Activated T-cell treated with anti-CD3 and anti-CD28 coated beads for 4 hours (primary cell): ENCODE results near the gene ANKRD16.
"Not testable (repeated sequence)": the region's sequence is repeated elsewhere in the genome, so short reads cannot be mapped to it uniquely, and the experiment has no call there.

ENCODE experiments used
- DNase-seq: peaks from one replicate; pipeline ENCODE4 v3.0.0-alpha.2; 2020

ANKRD16 gene

DNA sequence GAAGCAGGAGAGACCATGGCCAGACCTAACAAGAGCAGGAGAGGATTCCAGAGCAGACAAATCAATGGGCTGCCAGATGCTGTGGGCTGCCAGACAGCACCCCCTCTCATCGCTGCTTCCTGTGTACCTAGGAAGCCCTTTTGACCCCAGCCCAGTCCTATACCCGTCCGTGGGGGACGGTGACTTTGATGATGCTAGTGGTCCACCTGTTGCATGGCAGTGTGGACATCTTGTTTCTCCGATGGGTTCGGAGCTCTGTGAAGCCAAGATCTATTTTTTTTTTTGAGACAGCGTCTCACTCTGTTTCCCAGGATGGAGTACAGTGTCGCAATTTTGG is 58.3 kb downstream of the ANKRD16 start:
- DNase-seq: no peak

DNA sequence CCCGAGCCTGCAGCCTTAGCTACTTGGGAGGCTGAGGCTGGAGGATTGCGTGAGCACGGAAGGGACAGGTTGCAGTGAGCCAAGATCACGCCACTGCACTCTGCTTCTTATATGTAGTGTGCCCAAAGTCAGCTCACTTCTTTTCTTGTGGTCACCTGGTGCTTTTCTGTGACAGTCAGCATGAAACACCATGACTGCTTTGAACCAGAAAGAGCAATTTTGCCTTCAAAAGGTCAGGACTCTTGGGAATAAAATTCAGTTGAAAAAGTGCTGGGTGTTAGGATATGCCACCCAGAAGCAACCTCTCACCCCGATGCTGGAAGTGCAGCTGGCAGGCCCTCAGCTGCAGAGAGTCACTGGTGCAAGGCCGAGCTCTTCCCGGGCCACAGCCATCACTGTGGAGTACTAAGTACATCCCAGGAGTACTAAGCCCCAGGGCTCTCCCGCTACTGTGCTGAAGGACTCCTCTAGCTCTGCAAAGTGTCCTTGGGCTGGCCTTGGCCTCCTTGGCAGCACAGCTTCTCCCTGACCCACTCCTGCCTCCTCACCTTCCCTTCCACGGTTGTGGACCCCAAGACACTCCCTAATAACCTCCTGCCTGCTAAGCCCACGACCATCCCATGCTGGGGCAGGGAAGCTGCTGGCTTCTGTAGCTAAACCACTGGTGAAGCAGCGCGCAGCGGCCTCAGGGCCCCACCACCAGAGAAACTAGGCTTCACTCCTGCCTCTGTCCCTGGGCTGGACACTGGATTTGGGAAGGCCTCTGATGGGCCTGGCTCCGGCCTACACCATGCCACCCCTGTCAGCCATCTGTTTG is 58.9 kb downstream of the ANKRD16 start:
- no peak for DNase-seq

DNA sequence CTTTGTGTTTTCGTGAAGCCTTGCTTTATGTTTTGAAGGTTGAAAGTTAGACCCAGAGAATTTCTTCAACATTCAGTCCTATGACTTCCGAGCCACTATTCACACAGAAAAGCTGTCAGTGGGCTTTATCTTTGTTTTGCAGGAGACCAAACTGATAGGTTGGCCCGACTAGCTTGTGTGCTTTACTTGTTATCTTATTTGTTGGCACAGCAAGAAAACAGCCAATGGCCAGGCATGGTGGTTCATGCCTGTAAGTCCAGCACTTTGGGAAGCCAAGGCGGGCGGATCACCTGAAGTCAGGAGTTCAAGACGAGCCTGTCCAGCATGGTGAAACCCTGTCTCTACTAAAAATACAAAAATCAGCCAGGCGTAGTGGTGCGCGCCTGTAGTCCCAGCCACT is 60.4 kb downstream of the ANKRD16 start:
- DNase-seq: no peak

DNA sequence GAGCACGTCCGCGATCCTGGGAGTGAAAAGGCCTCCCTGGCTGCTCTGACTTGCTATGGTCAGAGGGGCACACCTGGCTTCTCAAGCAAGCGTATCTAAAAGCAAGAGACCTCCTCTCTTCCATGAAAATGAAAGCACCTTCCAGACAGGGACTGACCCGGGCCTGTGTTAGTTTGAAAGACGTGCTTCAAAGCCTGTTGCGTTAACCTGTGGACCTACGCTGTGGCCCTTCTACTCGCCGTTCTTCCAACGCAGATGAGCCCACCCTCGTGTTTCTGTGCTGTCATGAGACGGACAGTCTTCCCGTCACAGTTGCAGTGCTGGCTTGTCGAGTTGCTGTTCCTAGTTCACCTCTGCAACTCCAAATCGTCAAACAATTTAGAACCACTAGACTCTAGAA is 61.0 kb downstream of the ANKRD16 start:
- DNase-seq: no peak

DNA sequence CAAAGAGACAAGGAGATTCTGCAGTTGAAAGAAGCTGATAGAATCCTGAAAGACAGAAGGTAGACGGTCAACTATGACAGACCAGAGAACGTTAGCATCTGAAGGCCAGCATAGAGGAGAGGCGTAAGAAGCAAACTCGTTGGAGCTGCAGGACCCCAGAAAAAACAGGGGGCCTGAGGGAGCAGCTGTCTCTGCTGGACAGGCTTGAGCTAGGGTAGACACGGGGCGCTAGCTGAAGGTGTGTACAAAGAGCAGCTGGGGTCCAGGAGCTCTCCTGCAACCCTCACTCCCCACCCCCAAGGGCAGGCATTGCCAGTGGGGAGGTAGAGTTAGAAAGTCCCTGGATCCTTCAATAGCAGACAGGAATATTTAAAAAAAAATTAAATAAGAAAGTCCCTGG is 61.9 kb downstream of the ANKRD16 start:
- no peak for DNase-seq

DNA sequence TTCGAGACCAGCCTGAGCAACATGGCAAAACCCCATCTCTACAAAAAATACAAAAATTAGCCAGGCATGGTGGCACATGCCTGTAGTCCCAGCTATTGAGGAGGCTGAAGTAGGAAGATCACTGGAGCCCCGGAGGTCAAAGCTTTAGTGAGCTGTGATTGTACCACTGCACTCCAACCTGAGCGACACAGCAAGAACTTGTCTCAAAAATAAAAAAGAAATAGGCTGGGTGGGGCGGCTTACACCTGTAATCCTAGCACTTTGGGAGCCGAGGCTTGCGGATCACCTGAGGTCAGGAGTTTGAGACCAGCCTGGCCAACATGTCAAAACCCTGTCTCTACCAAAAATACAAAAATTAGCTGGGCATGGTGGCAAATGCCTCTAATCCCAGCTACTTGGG is 63.2 kb downstream of the ANKRD16 start:
- not testable (repeated sequence) for DNase-seq

DNA sequence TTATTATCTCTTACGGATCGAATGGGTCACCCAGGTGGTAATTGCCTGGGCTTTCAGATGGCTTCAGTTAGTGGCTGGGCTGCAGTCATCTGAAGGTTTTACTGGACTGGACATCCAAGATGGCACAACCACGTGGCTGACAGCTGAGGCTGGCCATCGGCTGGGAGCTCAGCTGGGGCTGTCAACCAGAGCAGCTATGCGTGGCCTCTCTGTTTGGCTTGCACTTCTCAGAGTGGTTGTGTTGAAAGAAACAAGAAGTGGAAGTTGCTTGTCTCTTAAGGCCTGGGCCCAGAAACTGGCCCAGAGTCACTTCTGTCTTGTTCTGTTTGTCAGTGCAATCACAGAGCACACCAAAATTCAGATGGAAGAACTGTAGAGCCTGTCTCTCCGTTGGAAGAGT is 70.8 kb downstream of the ANKRD16 start:
- no peak for DNase-seq

DNA sequence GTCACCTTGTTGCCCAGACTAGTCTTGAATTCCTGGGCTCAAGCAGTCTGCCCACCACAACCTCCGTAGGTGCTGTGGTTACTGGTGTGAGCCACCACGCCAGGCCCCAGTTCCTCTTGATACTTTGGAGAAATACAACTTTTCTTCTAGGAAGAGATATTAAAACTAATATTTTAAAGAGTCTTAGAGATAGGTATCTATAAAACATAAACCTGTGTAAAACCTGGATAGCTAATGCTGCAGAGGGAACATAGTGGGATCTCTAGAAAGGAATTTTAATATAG is 71.7 kb downstream of the ANKRD16 start:
- no peak for DNase-seq

DNA sequence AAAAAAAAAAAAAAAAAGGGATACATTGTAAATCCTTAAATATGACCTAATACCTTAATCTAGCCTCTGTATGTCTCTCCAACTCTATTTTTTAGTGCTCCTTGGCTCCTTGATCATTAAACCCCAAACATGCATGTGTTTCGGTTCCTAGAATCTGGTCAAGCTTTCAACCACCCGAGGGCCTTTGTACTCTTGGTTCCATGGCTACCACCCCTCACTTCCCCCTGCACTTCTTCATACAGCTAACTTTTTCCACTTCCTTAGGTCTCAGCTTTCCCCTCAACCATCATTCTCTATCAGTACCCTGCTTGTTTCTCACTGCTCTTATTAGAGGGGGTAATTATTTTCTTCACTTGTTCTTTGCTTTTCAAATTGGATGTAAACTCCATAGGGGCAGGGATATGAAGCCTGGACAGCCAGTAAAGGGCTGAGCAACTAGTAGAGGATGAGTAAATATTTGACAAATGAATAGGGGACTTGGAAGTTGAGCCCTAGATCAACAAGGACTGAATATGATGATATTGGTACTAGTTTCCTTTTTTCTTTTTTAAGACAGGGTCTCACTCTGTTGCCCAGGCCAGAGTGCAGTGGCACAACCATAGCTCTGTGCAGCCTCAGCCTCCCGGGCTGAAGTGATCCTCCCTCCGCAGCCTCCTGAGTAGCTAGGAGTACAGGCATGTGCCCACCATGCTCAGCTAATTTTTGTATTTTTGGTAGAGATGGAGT is 72.2 kb downstream of the ANKRD16 start:
- no peak for DNase-seq

DNA sequence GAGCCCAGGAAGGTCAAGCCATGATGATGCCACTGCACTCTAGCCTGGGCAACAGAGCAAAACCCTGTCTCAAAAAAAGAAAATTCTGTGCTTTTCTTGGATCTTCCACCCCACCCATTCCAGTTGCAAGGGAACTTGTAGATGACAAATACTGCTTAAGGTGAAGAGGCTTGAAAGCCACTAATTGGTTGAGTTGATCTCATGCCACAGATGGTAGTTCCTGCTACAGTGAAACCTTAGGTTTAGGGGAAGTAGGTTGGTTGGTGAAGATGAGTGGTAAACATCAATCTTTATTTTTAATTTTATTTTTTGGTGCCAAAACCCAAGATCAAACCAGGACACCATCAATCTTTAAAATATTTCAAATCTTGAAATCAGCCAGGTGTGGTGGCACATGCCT is 73.5 kb downstream of the ANKRD16 start:
- DNase-seq: no peak

DNA sequence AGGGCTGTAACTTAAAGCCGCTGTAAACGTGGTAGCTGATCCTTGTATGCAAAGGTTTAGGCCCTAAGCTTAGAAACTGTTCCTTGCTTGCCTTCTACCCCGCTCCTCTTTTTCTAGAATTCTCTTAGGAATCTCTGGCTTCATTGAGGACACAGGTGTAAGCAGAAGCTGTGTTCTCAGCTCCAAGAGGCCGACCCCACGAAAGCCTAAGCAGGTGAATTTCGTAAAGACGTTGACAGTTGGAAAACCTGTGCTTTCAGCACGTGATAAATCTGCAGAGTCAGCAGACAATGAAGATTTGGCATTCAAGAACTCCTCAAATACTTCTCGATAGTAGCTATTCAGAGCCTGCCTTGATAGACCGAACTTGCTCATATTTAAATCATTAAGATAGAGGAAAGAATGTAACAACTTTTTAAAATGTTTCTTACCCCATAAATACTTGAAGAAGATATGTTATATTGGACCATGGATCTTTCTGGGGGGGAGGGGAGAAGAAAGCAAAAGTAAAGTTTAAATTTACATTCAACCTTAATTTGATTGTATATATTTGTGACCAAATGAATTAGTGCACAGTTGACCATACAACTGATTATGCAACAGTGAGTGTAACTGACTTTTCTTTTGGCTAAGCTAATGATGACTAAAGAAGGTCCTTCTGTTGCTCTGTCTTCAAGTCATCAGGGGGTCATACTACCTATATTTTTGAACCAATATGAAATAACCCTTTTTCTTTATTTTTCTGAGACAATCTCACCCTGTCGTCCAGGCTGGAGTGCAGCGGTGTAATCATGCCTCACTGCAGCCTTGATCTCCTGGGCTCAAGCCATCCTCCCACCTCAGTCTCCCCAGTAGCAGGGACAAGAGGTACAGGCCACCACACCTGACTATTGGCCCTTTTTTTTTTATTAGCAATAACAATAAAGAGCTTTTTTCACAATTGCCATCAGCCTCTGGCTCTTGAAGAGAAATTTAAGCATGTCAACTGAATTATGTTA is 75.3 kb downstream of the ANKRD16 start:
- no peak for DNase-seq

DNA sequence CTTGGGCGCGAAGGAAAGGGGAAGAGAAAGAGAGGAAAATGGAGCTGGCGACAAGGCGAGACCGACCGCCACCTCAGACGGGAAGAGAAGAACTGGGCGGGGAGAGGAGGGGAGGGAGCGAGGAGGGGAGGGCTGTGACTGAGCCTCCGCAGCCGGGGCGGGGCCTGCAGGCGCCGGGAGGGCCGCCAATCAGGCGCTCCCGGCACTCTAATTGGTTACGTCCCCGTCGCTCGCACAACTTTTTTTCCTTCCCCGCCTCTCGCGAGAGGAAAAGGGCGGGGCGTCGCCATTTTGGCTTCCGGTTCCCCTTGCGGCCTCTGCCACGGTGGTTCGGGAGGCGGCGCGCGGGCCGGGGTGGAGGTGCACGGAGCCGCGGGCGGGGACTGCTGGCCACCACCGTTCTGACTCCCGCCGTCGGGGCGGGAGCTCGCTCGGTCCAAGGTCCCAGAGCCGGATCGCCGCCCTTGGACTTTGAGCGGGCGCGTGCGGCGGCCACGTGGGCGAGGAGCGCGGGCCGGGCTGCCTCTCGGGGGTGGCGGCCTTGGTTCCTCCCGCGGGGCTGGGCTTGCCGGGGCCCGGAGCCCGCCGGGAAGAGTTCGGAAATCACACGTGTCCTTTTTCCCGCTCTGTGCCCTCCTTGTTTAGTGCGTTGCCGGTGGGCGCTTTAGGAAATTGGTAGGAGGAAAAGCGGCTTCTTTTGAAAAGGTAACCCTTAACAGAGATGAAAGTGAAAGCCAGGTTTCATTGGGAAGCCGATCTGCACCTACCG is 76.2 kb downstream of the ANKRD16 start, which contains the start of gene GDI2:
Gene GDI2 (minus strand): TSS at position 94 of the 769 bp plus-strand sequence. CDS start 176 bp downstream, outside the sequence.
- peak; percentile 96 for DNase-seq

DNA sequence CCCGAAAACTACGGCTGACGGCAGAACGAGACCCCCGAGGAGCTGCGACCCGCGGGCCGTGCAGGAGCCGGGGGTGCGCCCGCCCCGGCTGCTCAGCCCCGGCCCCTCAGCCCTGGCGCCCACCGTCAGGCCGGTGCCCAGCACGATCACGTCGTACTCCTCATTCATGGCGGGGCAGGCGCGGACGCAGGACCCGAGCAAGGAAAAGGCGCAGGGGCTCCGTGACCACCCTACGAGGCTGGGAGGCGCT is 76.7 kb downstream of the ANKRD16 start:
- DNase-seq: no peak

DNA sequence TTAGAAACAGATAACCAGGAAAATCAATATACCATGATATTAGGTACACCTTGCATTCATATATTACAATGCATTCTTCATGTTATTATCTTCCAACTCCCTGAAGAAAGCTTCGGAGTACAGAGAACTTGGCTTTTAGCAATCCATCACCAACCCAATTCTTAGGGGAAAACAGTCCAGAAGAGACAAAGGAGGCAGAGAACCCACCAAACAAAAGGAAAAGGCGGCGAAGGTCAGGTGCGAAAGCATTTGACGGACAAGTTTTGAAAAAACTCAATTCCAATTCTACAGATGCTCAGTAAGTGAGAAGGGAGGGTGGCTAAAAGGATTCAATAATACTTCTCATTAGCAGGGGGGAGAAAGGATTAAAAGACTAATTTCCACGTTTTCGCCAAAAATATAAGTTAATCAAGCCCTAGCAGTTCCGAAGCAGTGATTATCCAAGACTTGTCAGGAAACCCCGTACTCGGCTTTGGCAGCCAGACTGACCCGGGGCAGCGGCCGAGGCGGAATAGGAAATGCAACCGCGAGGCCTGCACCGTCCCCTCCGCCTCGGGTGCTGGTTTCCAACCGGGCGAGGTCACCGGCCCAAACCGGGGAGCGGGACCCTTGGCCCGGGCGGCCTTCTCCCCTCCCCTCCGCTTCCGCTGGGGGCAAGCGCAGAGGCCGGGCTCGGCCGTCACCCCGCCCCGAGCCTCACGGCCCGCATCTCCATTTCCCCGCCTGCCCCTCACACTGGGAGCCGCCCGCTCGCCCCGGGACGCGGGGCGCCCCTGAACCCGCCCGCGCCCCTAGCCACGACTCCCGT is 77.2 kb downstream of the ANKRD16 start:
- peak; percentile 12 for DNase-seq
